Measurements from ENCODE around the gene SBNO2. TPM values are rescaled to one million over a fixed set of nuclear protein-coding genes. Genes with fewer than 3 reads are reported as not detected.

SBNO2 gene
- total RNA-seq, 1 donor from 2014 or later = 32.5 TPM

- TF ChIP-seq CTCF (conservative IDR thresholded peaks at IDR 0.05) = no peak
- H3K27ac Mint-ChIP-seq (ENCODE audit: unreplicated experiment) = no peak overlapping the region
- H3K4me3 Mint-ChIP-seq = peak overlapping the region; percentile 66
- H3K27me3 Mint-ChIP-seq (ENCODE audit: low read depth) = peaks cover 9% of the 10 kb centered on the region
- no peaks in the 10 kb centered on the region for H3K9me3 Mint-ChIP-seq
- peaks cover 3% of the 10 kb centered on the region for H3K4me1 Mint-ChIP-seq
- DNase-seq (ENCODE audit: low read depth, low spot score) = no peak
- H3K36me3 Mint-ChIP-seq (ENCODE audit: low read depth) = peaks cover 3% of the 10 kb centered on the region
Observed at GRCh38 chr19:1084024-1084868, 89.8 kb downstream of the SBNO2 start.

- Mint-ChIP-seq H3K4me3 (peak overlapping the region; percentile 66), H3K9me3 (no peaks in the 10 kb centered on the region), H3K27ac (ENCODE audit: unreplicated experiment) (no peak overlapping the region), H3K36me3 (ENCODE audit: low read depth) (peaks cover 3% of the 10 kb centered on the region), H3K27me3 (ENCODE audit: low read depth) (peaks cover 9% of the 10 kb centered on the region), H3K4me1 (peaks cover 3% of the 10 kb centered on the region)
- TF ChIP-seq CTCF (conservative IDR thresholded peaks at IDR 0.05) = no peak
- no peak for DNase-seq (ENCODE audit: low read depth, low spot score)
Observed at GRCh38 chr19:1082928-1083816, 90.9 kb downstream of the SBNO2 start.

GRCh38 chr19:1082165-1082927 is 91.7 kb downstream of the SBNO2 start:
- Mint-ChIP-seq H3K9me3 (no peaks in the 10 kb centered on the region), H3K27ac (ENCODE audit: unreplicated experiment) (no peak overlapping the region), H3K4me3 (peak overlapping the region; percentile 81), H3K36me3 (ENCODE audit: low read depth) (no peaks in the 10 kb centered on the region), H3K4me1 (peaks cover 3% of the 10 kb centered on the region), H3K27me3 (ENCODE audit: low read depth) (peaks cover 9% of the 10 kb centered on the region)
- no peak for TF ChIP-seq CTCF (conservative IDR thresholded peaks at IDR 0.05)
- peak; percentile 68 for DNase-seq (ENCODE audit: low read depth, low spot score)

GRCh38 chr19:1081301-1082164 is 92.5 kb downstream of the SBNO2 start:
- Mint-ChIP-seq H3K4me3 (no peak overlapping the region), H3K4me1 (peaks cover 3% of the 10 kb centered on the region), H3K27ac (ENCODE audit: unreplicated experiment) (no peak overlapping the region), H3K9me3 (no peaks in the 10 kb centered on the region), H3K36me3 (ENCODE audit: low read depth) (no peaks in the 10 kb centered on the region), H3K27me3 (ENCODE audit: low read depth) (peaks cover 9% of the 10 kb centered on the region)
- DNase-seq (ENCODE audit: low read depth, low spot score) = no peak
- TF ChIP-seq CTCF (conservative IDR thresholded peaks at IDR 0.05) = peak; percentile 22

All from neural crest cell (in vitro differentiated cells).